ENCODE results near the gene AFF1. TPM values are rescaled to one million over a fixed set of nuclear protein-coding genes. Genes with fewer than 3 reads are reported as not detected.
A peak's percentile ranks its signal among the peaks of the same experiment; 100 is the strongest.

AFF1 gene
- polyA plus RNA-seq, 1 donor (not counting 4 experiments of a cell fraction or from before 2014, with no cell fraction given): 14.4 TPM

GRCh38 chr4:86898562-86898961, 36.2 kb upstream of the AFF1 start:
- Histone ChIP-seq H4K20me1 (ENCODE audit: control insufficient read depth, extremely low read depth, insufficient read depth, low read length) (no peaks in the 10 kb centered on the region), H3K9ac (ENCODE audit: control insufficient read depth, extremely low read depth, insufficient read depth, low read length) (no peak overlapping the region), H3K27me3 (ENCODE audit: control insufficient read depth, extremely low read depth, insufficient read depth, low read length) (no peaks in the 10 kb centered on the region), H3K4me1 (ENCODE audit: control insufficient read depth, extremely low read depth, insufficient read depth, low read length) (peaks cover 13% of the 10 kb centered on the region), H3K36me3 (ENCODE audit: control insufficient read depth in 2 of 2, extremely low read depth in 1 of 2, insufficient read depth in 2 of 2, low read length in 2 of 2) (no peaks in the 10 kb centered on the region), H3K4me2 (ENCODE audit: control insufficient read depth, extremely low read depth, insufficient read depth, low read depth, low read length) (no peak overlapping the region), H3K27ac (ENCODE audit: control insufficient read depth, insufficient read depth, low read length) (no peak overlapping the region), H3K9me1 (ENCODE audit: control insufficient read depth, extremely low read depth, insufficient read depth, low read length) (no peaks in the 10 kb centered on the region), H3K9me3 (ENCODE audit: control insufficient read depth, low read depth, low read length) (no peaks in the 10 kb centered on the region), H3K4me3 (ENCODE audit: control insufficient read depth in 2 of 3, extremely low read depth in 1 of 3, insufficient read depth in 2 of 3, low read depth in 1 of 3, low read length in 3 of 3) (no peak overlapping the region), H2AFZ (ENCODE audit: control insufficient read depth, low read length) (no peak overlapping the region), H3K79me2 (ENCODE audit: control insufficient read depth, insufficient read depth, low read length) (peaks cover under 1% of the 10 kb centered on the region)
- FAIRE-seq (no peak), DNase-seq (ENCODE audit: low read depth, low spot score) (no peak)
- TF ChIP-seq EZH2 (IDR thresholded peaks at IDR 0.05; ENCODE audit: low read length): no peak
- TF ChIP-seq CTCF (optimal IDR thresholded peaks at IDR 0.05 in 1 of 3, IDR thresholded peaks at IDR 0.05 in 1 of 3, conservative IDR thresholded peaks at IDR 0.05 in 1 of 3; ENCODE audit: extremely low read depth in 1 of 3, insufficient read depth in 2 of 3, low read length in 3 of 3): peak in 2 of 3 experiments; percentile 33 to 53
- dilution Hi-C loops (cut with MboI; ENCODE audit: extremely low pct_ligation_motif_present, low sequenced_read_pairs): no loop called here

GRCh38 chr4:86901864-86902263, 32.9 kb upstream of the AFF1 start:
- H4K20me1 ChIP-seq (ENCODE audit: control insufficient read depth, extremely low read depth, insufficient read depth, low read length): no peaks in the 10 kb centered on the region
- H3K4me2 ChIP-seq (ENCODE audit: control insufficient read depth, extremely low read depth, insufficient read depth, low read depth, low read length): no peak overlapping the region
- H3K9ac ChIP-seq (ENCODE audit: control insufficient read depth, extremely low read depth, insufficient read depth, low read length): no peak overlapping the region
- no peak overlapping the region for H3K27ac ChIP-seq (ENCODE audit: control insufficient read depth, insufficient read depth, low read length)
- no peak for TF ChIP-seq EZH2 (IDR thresholded peaks at IDR 0.05; ENCODE audit: low read length)
- TF ChIP-seq CTCF (optimal IDR thresholded peaks at IDR 0.05 in 1 of 3, IDR thresholded peaks at IDR 0.05 in 1 of 3, conservative IDR thresholded peaks at IDR 0.05 in 1 of 3; ENCODE audit: extremely low read depth in 1 of 3, insufficient read depth in 2 of 3, low read length in 3 of 3): no peak
- no peak overlapping the region for H3K4me3 ChIP-seq (ENCODE audit: control insufficient read depth in 2 of 3, extremely low read depth in 1 of 3, insufficient read depth in 2 of 3, low read depth in 1 of 3, low read length in 3 of 3)
- H3K4me1 ChIP-seq (ENCODE audit: control insufficient read depth, extremely low read depth, insufficient read depth, low read length): no peaks in the 10 kb centered on the region
- no peaks in the 10 kb centered on the region for H3K27me3 ChIP-seq (ENCODE audit: control insufficient read depth, extremely low read depth, insufficient read depth, low read length)
- H3K36me3 ChIP-seq (ENCODE audit: control insufficient read depth in 2 of 2, extremely low read depth in 1 of 2, insufficient read depth in 2 of 2, low read length in 2 of 2): no peaks in the 10 kb centered on the region
- H3K79me2 ChIP-seq (ENCODE audit: control insufficient read depth, insufficient read depth, low read length): no peaks in the 10 kb centered on the region
- no peak overlapping the region for H2AFZ ChIP-seq (ENCODE audit: control insufficient read depth, low read length)
- dilution Hi-C loops (cut with MboI; ENCODE audit: extremely low pct_ligation_motif_present, low sequenced_read_pairs): no loop called here
- no peaks in the 10 kb centered on the region for H3K9me3 ChIP-seq (ENCODE audit: control insufficient read depth, low read depth, low read length)
- FAIRE-seq: peak; percentile 13
- DNase-seq (ENCODE audit: low read depth, low spot score): no peak
- no peaks in the 10 kb centered on the region for H3K9me1 ChIP-seq (ENCODE audit: control insufficient read depth, extremely low read depth, insufficient read depth, low read length)

All from keratinocyte (primary cell).